ENCODE measurements around the gene FNDC11.

The FNDC11 gene

DNA sequence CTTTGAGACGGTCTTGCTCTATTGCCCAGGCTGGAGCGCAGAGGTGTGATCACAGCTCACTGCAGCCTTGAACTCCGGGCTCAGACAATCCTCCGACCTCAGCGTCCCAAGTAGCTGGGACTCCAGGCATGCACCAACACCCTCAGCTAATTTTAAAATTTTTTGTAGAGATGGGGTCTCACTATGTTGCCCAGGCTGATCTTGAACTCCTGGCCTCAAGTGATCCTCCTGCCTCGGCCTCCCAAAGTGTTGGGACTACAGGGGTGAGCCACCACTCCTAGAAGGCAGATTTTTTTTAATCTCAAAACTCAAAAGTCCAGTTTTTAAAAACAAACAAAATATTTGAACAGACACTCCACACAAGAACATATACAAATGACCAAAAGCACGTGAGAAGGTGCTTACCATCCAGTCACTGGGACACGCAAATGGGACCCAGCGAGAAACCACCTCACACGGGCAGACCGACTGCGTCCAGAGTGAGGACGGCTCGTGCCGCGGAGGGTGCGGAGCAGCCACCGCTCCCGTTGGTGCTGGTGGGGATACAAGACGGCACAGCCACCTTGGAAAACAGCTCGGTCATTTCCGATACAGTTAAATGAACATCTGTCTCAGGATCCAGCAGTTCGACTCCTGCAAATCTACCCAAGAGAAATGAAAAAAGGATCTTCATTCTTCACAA is 28.6 kb downstream of the FNDC11 start:
- no peak for DNase-seq (ENCODE audit: low read depth)

GRCh38 chr20:63585616-63586565 is 31.9 kb downstream of the FNDC11 start:
- no peak for DNase-seq (ENCODE audit: low read depth)

DNA sequence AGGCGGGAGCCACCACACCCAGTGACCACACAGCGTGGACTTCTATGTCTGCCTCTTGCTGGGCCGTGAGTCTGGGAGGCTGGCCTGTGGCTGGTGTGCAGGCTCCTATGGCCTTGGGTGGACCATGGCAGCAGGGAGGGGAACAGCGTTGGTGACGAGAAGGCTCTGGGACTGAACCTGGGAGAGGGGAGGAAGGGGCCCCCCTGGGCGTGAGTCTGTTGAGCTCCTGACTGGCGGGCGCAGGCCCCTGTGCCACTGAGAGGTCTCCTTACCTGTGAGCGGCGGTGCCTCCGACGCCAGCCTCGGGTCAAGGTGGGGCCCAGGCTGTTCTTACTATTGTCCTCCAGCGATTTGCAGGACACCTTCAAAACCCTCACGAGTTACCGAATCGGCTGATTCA is 32.8 kb downstream of the FNDC11 start:
- DNase-seq (ENCODE audit: low read depth), result no peak

DNA sequence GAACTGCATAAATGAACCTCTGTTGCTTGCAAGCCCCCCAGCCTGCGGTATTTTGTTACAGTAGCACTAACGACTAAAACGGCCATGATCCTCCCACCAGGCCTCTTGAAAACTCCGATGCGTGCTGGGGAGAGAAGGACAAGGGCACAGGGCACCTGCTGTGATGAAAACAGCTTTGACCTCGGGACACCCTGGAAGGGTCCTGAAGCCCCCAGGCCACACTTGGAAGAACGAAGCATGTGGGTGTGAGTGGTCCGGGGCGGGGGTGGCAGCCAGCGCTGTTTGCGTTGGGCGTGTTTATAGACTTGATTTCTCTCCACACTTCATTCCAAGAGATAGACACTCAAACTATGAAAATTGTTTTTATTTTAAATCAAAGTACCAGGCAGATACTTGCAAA is 33.3 kb downstream of the FNDC11 start:
- DNase-seq (ENCODE audit: low read depth), result no peak

- no peak for DNase-seq (ENCODE audit: low read depth)
Observed at GRCh38 chr20:63587776-63588591, 34.0 kb downstream of the FNDC11 start.

- no peak for DNase-seq (ENCODE audit: low read depth)
Observed at GRCh38 chr20:63588641-63589041, 34.7 kb downstream of the FNDC11 start.

DNA sequence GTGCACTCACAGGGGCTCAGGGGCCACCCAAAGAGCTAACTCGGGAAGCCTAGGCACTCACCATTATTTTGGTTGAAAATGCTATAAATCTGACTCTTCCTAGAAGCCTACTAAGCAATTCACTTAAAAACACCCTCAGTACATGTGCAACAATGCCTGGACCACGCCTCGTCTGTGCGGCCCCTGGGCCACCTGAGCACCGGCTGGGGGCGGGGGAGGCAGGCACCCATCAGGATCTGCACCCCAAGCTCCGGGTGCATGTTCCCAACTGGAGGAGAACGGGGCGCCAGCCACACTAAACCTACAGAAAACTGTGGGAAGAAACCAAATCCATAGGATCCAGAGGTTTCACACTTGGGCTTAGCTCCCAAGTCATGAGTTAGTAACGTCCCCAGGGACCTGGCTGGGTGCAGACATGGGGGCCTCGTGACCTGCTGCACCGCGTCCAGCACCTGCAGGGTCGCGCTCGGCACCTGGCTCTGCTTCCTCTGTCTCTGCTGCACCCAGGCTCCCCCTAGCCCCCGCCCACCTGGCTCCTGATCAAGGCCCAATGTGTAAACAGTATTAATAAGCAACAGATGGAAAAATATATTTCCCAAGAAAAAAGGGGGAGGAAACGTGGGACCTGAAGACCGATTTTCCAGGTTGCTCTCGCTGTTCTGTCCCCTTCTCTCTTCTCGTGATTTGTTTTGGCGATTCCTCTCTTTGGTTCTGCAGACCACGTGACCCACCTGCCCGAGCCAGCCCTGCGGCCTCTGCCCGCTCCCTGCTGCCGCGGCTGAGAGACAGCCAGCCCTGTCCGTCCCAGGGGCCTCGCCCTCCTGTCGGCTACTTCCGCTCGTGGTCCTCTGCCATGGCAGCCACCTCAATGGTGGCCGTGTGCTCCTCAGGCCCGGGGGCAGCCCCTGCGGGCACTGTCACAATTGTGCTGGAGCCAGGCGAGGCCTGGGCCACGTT is 35.6 kb downstream of the FNDC11 start:
- DNase-seq (ENCODE audit: low read depth), result no peak

DNA sequence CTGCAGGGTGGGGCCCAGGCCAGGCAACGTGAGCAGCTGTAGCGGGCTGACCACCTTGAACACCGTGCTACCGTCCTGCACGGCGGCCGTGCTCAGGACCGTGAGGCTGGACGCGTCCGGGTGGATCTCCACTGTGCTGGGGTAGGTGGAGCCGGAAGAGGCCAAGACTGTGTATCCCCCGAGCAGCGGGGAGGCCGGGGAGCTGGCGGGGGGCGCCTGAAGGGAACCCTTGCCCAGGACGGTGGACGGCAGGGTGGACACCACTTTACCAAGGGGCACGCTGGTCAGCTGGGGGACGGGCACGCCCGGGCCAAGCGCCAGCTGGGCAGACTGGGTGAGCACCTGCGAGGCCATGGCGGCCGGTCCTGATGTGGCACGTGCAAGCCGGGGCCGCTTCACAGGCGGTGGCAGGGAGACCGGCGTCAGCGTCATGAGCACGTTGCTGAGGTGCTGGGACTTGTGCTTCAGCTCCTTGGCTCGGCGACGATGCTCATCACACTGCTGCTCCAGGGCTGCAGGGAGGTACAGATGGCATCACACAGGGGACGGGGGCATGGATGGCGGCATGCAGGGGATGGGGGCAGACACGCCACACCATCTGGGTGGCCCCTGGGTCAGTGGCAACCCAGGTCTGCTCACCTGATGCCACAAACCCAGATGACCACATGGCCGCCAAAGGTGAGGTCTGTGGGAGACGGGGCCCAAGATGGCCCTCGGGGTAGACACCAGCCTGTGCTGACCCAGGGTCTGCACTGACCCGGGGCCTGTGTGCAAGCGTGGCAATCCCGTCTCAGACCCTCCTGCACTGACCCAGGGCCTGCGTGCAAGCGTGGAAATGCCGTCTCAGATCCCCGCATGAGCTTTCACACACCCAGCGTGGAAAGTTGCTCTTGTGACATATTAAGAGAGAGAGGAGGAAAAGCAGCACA is 36.5 kb downstream of the FNDC11 start:
- DNase-seq (ENCODE audit: low read depth), result no peak

DNA sequence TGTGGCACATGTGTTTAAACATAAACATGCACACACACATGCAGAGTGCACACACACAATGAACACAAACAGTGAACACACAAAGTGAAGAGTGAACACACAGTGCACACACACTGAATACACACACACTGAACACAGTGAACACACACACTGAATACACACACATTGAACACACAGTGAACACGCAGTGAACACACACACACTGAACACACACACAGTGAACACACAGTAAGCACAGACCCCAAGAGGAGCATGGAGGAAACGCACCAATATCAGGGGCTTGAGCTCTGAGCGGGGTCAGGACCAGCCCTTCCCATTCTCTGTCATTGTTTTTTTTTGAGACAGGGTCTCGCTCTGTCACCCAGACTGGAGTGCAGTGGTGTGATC is 37.2 kb downstream of the FNDC11 start:
- no peak for DNase-seq (ENCODE audit: low read depth)

DNA sequence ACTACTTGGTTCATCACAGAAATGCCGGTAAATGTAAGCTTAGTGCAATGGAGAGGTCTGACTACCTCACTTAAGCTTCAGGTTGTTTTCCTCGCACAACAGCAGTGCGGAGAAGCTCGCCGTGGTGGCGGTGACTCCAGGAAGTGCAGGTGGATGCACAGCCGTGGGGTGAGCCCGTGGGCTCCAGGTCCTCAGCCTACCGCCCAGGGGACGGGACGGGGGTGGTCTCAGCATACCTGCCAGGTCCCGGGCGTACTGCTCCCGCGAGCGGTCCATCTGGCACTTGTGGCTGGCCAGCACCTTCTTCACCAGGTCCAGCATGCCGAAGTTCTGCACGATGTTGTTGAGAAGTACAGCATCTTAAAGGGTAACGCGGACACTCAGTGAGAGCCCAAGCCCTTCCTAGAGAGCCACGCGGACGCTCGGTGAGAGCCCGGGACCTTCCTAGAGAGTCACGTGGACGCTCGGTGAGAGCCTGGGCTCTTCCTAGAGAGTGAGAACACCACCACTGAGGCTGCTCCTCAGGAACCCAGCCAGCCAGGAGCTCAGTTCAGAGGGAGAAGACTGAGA is 37.9 kb downstream of the FNDC11 start:
- DNase-seq (ENCODE audit: low read depth), result no peak

GRCh38 chr20:63592661-63593060 is 38.7 kb downstream of the FNDC11 start:
- DNase-seq (ENCODE audit: low read depth), result no peak

- DNase-seq (ENCODE audit: low read depth), result no peak
Observed at GRCh38 chr20:63594043-63594561, 40.1 kb downstream of the FNDC11 start.

GRCh38 chr20:63595416-63596127 is 41.6 kb downstream of the FNDC11 start:
- no peak for DNase-seq (ENCODE audit: low read depth)

DNA sequence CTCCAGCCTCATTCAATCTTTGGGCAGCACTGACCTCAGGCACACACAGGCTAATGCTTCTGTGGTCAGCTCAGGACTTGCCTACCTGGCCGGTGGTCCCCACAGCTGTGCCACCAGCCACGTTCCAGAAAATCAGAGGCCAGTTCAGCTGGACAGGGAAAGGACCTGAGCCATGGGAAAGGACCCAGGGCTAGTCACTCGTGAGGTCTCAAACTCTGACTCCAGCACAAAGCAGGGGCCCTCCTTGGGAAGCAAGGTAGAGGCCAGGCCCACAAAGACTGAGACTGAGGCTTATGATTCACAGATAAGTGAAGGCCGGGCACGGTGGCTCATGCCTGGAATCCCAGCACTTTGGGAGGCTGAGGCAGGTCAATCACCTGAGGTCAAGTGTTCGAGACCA is 42.5 kb downstream of the FNDC11 start:
- no peak for DNase-seq (ENCODE audit: low read depth)

GRCh38 chr20:63597651-63598478 is 43.9 kb downstream of the FNDC11 start:
- DNase-seq (ENCODE audit: low read depth), result no peak

GRCh38 chr20:63598479-63599395 is 44.8 kb downstream of the FNDC11 start:
- no peak for DNase-seq (ENCODE audit: low read depth)
